Lung microvascular endothelial cell (primary cell): Measurements from ENCODE around the gene TDRD3. TPM values are rescaled to one million over a fixed set of nuclear protein-coding genes. Genes with fewer than 3 reads are reported as not detected.

Experiments used
- total RNA-seq: library from RNA; depleted of rRNA; stranded (reverse); fragments of >200 nt; gene quantifications from 2 replicates; pipeline ENCODE4 v1.2.1, GENCODE V29; 2014

TDRD3 gene
- total RNA-seq, 1 donor from 2014 or later = 12.3 TPM

Other genes with a start within 250 kb of the TDRD3 start
- 3.0 and 5.2 TPM in 2 replicates for gene DIAPH3, start 233.3 kb upstream of the TDRD3 start, total RNA-seq